ELF-1 (cell line): ENCODE results near the gene LRIG1.
"Not testable (repeated sequence)": the region's sequence is repeated elsewhere in the genome, so short reads cannot be mapped to it uniquely, and the experiment has no call there.

Experiments
- DNase-seq: peaks from one replicate; pipeline ENCODE4 v3.0.0-alpha.2; 2016; ENCODE audit warnings: low read depth, low spot score

LRIG1 gene

GRCh38 chr3:66421144-66421543 is 79.7 kb downstream of the LRIG1 start:
- not testable (repeated sequence) for DNase-seq

GRCh38 chr3:66419036-66419435 is 81.8 kb downstream of the LRIG1 start:
- DNase-seq: no peak

GRCh38 chr3:66418475-66418931 is 82.3 kb downstream of the LRIG1 start:
- DNase-seq: no peak

- DNase-seq: no peak
Measured at GRCh38 chr3:66416556-66417304, 84.1 kb downstream of the LRIG1 start.

- DNase-seq: no peak
Measured at GRCh38 chr3:66415867-66416428, 84.9 kb downstream of the LRIG1 start.

GRCh38 chr3:66414846-66415245 is 86.0 kb downstream of the LRIG1 start:
- DNase-seq: no peak

- no peak for DNase-seq
Measured at GRCh38 chr3:66413151-66413751, 87.6 kb downstream of the LRIG1 start.

GRCh38 chr3:66411961-66412887 is 88.6 kb downstream of the LRIG1 start:
- no peak for DNase-seq

- DNase-seq: no peak
Measured at GRCh38 chr3:66411474-66411873, 89.3 kb downstream of the LRIG1 start.

GRCh38 chr3:66410976-66411375 is 89.8 kb downstream of the LRIG1 start:
- DNase-seq: no peak

GRCh38 chr3:66409771-66410754 is 90.8 kb downstream of the LRIG1 start:
- no peak for DNase-seq

- DNase-seq: peak; percentile 89
Measured at GRCh38 chr3:66407611-66408218, 93.1 kb downstream of the LRIG1 start.

GRCh38 chr3:66406831-66407610 is 93.8 kb downstream of the LRIG1 start:
- no peak for DNase-seq

GRCh38 chr3:66406163-66406562 is 94.7 kb downstream of the LRIG1 start:
- no peak for DNase-seq

GRCh38 chr3:66405701-66406091 is 95.1 kb downstream of the LRIG1 start:
- no peak for DNase-seq

GRCh38 chr3:66404903-66405700 is 95.7 kb downstream of the LRIG1 start:
- DNase-seq: no peak

- DNase-seq: no peak
Measured at GRCh38 chr3:66404197-66404596, 96.6 kb downstream of the LRIG1 start.

GRCh38 chr3:66403323-66403990 is 97.4 kb downstream of the LRIG1 start:
- no peak for DNase-seq
